Kidney epithelial cell (primary cell): ENCODE measurements around the gene ICE1. TPM values are rescaled to one million over a fixed set of nuclear protein-coding genes. Genes with fewer than 3 reads are reported as not detected.
"Not testable (repeated sequence)": the region's sequence is repeated elsewhere in the genome, so short reads cannot be mapped to it uniquely, and the experiment has no call there.

Experiments used
- DNase-seq: peaks from one replicate; pipeline ENCODE4 v3.0.0-alpha.2; 2010; ENCODE audit warnings: low read depth
- H3K27me3 ChIP-seq: 2 replicates; pipeline ENCODE4 v1.6.0; 2011; ENCODE audit warnings: low read length; ENCODE audit not compliant: control insufficient read depth, insufficient read depth
- H3K36me3 ChIP-seq: 2 replicates; pipeline ENCODE4 v1.5.1; 2011; ENCODE audit warnings: low read length; ENCODE audit not compliant: control insufficient read depth, insufficient read depth
- H3K4me3 ChIP-seq: 2 replicates; pipeline ENCODE4 v1.5.1; 2011; ENCODE audit warnings: low read depth, mild to moderate bottlenecking, control low read depth, low read length
- total RNA-seq: library from RNA; depleted of rRNA; stranded (reverse); fragments of >200 nt; gene quantifications from 2 replicates; pipeline ENCODE4 v1.2.3, GENCODE V29; 2015
- TF ChIP-seq, protein P1 (sequence below): IDR thresholded peaks from 2 replicates; pipeline ENCODE4 v1.5.1; 2011; ENCODE audit warnings: mild to moderate bottlenecking, moderate library complexity, low read length, control low read depth, inconsistent platforms; ENCODE audit not compliant: insufficient read depth, poor library complexity, severe bottlenecking

ICE1 gene
- total RNA-seq, 1 donor from 2014 or later: 30.5 TPM

DNA sequence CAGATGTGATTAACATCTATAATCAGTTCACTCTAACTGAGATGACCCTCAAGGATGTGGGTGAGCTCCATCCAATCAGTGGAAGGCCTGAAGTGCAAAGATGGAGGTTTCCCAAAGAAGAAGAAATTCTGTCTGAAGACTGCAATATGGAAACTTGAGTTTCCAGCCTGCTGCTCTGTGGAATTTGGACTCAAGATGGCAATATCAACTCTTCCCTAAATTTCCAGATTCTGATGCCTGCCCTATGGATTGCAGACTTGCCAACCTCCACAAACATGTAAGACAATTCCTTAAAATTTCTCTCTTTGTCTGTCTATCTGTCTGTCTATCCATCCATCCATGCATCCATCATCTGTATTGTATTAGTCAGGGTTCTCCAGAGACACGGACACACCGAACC lies 85.9 kb downstream of the ICE1 start:
- Histone ChIP-seq H3K27me3 (no peaks in the 10 kb centered on the region), H3K36me3 (no peaks in the 10 kb centered on the region), H3K4me3 (no peak overlapping the region)
- TF ChIP-seq, protein P1, sequence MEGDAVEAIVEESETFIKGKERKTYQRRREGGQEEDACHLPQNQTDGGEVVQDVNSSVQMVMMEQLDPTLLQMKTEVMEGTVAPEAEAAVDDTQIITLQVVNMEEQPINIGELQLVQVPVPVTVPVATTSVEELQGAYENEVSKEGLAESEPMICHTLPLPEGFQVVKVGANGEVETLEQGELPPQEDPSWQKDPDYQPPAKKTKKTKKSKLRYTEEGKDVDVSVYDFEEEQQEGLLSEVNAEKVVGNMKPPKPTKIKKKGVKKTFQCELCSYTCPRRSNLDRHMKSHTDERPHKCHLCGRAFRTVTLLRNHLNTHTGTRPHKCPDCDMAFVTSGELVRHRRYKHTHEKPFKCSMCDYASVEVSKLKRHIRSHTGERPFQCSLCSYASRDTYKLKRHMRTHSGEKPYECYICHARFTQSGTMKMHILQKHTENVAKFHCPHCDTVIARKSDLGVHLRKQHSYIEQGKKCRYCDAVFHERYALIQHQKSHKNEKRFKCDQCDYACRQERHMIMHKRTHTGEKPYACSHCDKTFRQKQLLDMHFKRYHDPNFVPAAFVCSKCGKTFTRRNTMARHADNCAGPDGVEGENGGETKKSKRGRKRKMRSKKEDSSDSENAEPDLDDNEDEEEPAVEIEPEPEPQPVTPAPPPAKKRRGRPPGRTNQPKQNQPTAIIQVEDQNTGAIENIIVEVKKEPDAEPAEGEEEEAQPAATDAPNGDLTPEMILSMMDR: no peak
- no peak for DNase-seq

DNA sequence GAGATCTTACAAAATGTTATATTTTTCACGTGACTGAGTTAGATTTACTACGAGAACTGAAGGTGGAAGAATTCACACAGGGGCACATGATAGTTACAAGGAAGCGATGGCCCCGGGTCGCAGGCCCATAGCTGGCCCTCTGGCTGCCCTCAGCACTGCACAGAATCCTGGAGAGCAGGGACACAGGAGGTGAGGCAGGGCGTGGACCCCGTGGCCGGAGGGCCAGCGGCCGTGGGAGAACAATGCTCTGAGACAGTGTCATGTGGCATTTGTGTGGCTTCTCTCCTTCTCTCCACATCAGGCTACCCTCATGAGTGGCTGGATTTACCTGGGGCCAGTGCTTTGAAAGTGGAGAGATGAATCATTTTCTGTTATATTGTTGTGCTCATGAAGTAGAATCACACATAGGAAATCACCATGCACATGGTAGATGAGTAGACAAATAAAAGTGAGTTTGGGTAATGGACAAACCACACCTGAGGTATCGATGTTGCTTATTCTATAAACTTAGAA lies 89.5 kb downstream of the ICE1 start:
- H3K36me3 ChIP-seq: no peaks in the 10 kb centered on the region
- no peak overlapping the region for H3K4me3 ChIP-seq
- no peaks in the 10 kb centered on the region for H3K27me3 ChIP-seq
- DNase-seq: no peak
- TF ChIP-seq, protein P1: no peak

DNA sequence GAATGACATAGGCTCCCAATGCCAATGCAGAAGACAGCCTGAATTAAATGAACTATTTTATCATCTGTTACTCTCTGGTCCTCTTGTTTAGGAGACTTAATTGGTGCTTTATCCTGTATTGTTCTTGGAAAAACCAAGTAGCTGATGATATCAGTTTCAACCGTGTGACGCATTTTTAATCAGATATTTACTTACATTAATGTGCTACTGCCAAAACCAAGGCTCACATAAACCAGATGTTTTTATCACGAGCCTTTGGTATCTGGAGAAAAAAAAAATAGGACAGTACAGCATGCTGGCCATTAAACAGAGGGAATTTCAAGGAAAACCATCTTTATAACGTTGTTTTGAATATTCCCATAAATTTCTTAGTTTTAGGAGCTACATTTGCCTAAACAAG lies 90.1 kb downstream of the ICE1 start:
- TF ChIP-seq, protein P1: no peak
- Histone ChIP-seq H3K27me3 (no peaks in the 10 kb centered on the region), H3K4me3 (no peak overlapping the region), H3K36me3 (no peaks in the 10 kb centered on the region)
- no peak for DNase-seq

DNA sequence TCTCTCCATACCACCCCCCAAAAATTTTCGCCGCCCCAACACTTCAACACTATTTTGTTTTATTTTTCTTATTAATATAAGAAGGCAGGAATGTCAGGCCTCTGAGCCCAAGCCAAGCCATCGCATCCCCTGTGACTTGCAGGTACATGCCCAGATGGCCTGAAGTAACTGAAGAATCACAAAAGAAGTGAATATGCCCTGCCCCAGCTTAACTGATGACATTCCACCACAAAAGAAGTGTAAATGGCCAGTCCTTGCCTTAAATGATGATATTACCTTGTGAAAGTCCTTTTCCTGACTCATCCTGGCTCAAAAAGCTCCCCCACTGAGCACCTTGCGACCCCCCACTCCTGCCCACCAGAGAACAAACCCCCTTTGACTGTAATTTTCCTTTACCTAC lies 98.1 kb downstream of the ICE1 start:
- not testable (repeated sequence) for DNase-seq, H3K4me3 ChIP-seq, H3K27me3 ChIP-seq, H3K36me3 ChIP-seq

DNA sequence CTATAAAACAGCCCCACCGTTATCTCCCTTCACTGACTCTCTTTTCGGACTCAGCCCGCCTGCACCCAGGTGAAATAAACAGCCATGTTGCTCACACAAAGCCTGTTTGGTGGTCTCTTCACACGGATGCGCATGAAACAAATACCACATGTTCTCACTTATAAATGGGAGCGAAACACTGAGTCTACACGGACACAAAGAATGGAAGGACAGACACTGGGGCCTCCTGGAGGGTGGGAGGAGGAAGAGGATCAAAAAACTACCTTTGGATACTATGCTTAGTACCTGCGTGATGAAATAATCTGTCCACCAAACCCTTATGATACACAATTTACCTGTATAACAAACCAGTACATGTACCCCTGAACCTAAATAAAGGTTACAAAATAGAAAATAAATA lies 98.6 kb downstream of the ICE1 start:
- no peak overlapping the region for H3K4me3 ChIP-seq
- no peaks in the 10 kb centered on the region for H3K36me3 ChIP-seq
- TF ChIP-seq, protein P1: no peak
- H3K27me3 ChIP-seq: no peaks in the 10 kb centered on the region
- no peak for DNase-seq

DNA sequence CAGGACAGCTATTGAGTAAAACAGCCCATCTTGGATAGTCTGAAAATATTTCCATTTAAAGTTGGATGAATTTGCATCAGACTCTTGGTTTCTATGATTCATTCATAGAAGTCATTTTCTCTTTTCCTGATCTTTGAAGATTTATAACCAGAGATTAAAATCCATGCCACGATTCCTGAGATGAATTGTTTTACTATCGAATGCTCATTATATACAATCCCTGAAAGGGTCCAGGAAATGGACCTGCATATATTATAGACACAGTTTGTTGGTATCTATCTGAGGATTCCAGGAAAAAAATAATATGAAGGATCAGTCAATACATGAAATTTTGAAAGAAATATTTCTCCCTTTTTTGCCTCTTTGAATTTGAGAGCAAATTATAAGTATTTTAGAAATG lies 99.0 kb downstream of the ICE1 start:
- DNase-seq: no peak
- Histone ChIP-seq H3K4me3 (no peak overlapping the region), H3K36me3 (no peaks in the 10 kb centered on the region), H3K27me3 (no peaks in the 10 kb centered on the region)
- TF ChIP-seq, protein P1: no peak

DNA sequence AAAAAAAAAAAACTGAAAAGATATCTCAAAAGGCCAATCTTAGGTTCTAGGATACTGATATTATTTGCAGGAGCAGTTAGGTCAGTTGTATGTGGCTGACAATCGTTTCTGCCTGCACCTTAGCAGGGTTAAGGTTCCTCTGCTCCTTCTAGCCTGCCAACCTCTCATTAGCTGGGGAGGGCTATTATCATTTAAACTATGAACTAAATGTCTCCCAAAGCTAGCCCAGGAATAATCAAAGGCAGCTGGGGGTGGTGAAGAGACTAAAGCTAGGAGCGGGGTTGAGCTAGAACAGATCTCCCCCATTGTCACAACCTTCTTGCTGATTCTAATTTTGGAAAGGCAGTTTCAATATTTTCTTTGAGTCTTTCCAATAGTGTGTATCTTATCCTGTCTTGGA lies 99.9 kb downstream of the ICE1 start:
- no peak for DNase-seq
- H3K4me3 ChIP-seq: no peak overlapping the region
- H3K36me3 ChIP-seq: no peaks in the 10 kb centered on the region

More for the DNA sequence above, 99.9 kb downstream of the ICE1 start:
- TF ChIP-seq, protein P1: no peak
- no peaks in the 10 kb centered on the region for H3K27me3 ChIP-seq
